COLO668 (cell line): ENCODE results near the gene MEGF11.

ENCODE experiments used
- DNase-seq: peaks from one replicate; lab custom pipeline; 2025; ENCODE audit not compliant: unreplicated experiment; lab: John Stamatoyannopoulos, UW

Gene MEGF11

DNA sequence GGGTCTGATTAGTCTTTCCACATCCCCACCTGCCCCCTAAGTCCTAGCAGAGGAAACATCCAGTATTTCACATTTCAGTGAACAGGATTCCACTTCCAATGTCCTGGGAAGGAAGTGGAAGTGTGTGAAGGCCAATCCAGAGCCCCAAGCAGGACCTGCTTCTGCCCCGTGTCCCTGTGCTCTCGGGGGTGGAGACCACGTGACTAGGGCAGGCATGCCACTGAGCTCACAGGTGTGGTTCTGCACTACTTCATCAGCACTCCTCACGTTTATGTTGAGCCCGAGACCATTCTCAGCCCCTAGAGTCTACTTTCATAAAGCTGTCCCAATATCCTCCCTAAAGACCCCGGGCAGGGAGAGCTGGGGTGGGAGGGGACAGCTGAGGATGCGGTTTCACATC lies 299.9 kb downstream of the MEGF11 start:
- DNase-seq, result no peak

DNA sequence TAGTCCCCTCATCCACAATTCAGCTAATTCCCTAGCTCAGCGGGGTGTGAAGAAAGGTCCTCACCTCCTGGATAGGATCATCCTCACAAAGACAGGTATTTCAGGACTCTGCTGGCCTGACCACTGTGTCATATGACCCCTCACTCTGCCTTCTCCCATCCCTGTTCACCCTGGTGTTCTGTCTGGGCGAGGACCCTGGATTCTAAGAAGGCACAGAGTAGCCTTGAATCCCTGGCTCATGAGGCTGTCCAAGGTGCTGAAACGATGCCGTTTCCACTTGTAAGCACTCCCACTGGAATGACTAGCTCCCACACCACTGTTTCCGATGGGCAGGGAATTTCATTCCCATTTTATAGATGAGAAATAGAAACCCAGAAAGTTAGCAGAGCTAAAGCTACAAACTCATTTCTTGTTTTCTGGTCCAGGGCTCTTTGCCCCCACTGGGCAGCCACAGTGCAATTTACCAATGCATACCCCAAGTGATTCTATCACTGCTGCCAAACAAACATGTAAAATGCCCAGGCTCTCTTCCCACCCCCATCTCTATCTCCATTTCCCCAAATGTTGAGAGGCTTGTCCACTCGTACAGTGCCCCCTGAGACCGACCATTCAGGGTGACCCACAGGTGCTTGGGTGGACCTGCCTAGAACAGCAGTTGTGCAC lies 301.0 kb downstream of the MEGF11 start:
- DNase-seq, result no peak

DNA sequence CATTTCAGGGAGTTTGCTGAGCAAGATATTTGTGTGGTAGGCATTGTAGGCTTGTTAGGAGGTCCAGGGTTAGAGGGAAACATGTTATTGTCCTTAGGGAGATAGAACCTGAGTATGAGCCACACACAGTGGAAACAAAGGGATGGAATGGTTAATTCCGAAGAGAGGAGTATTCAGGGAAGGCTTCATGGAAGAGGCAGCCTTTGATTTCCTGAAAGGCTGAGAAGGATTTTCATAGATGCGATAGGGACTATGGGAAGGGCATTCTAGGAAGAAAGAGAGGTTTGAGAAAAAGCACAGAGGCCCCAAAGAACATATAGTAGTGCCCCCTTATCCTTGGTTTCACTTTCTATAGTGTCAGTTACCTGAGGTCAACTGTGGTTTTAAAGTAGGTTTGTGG lies 302.5 kb downstream of the MEGF11 start:
- no peak for DNase-seq

DNA sequence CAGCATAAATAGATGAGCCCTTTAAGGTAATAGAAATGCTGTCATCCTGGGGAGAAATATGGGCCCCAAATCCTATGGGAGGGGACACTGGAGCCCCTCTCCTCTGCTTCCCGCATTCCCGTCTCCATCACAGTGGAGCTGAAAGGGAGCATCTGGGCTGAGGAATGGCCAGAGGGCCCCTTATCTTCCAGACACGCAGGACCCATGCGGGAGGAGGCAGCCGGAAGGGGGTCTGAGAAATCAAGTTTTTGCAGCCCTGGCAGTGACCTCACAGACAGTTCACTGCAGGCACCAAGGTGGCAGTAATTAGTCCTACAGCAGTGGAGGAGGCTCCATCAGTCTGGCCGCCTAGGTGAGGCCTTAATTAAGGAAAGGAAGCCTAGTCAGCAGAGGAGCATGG lies 304.1 kb downstream of the MEGF11 start:
- DNase-seq, result no peak

DNA sequence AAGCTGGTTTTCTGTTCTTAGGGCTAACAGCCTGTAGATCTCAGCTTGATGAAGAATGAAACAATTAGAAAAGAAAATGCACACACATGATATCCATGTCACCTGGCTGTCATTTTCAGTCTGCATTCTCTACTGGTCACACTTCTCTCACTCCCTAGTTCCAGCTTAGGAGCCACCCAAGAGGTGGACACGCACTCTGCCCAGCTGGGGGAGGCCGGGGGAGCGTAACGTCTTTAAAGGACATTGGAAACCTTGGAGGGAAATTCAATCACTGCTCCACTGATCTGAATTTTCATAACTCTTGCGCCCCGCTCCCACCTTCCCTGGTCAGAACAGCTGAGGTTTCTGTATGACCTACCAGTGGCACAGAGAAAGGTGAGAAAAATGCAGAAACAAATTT lies 304.5 kb downstream of the MEGF11 start:
- no peak for DNase-seq

DNA sequence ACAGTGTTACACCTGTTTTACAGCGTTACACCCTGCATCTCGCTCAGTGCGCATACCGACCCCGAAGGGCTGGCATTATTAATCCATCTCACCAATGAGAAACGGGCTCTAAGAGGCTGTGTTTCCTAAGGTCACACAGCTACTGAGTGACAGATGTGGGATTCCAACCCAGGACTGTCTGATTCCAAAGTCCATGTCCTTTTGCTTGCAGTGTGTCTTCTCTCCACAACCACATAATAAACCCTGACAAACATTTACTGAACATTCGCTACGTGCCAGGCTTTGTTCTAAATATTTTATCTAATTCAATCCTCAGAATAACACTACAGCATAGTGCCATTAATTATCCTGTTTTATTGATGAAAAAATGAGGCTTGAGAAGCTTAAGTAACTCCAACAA lies 305.2 kb downstream of the MEGF11 start:
- no peak for DNase-seq

DNA sequence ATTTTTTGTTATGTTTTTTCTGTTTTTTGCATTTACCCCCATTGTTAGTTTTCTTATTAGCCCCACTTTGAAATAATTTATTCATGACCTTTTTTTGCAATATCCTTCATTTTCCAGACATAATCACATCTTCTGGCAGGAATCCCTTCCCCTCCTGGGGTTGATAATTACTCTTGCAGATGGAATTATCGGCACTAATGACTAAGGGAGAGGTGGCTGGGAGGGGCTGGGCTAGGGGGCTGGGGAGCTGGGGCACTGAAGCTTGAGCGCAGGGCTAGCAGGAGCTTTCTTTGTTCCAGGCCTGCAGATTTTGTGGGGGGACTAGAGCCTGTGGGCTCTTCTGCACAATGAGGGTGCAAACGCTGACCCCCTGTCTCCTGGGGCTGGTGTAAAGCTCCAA lies 306.5 kb downstream of the MEGF11 start:
- DNase-seq, result no peak

DNA sequence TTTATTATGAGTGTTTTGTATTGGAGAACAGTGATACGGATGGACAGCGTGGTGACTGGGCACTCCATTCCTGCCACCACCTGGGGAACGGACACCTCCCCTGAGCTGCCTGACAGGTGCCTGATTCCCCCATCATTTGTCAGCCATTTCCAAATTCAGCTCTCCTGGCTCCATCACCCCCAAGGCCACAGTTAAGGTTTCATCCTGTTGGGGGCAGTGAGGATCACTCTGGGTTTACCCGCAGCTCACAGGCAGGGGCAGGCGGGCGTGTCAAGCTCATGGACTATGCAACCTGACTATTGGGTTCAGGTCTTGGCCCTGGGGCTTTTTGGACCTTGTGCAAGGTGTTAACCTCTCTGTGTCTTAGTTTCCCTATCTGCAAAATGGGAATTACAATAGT lies 307.9 kb downstream of the MEGF11 start:
- no peak for DNase-seq

DNA sequence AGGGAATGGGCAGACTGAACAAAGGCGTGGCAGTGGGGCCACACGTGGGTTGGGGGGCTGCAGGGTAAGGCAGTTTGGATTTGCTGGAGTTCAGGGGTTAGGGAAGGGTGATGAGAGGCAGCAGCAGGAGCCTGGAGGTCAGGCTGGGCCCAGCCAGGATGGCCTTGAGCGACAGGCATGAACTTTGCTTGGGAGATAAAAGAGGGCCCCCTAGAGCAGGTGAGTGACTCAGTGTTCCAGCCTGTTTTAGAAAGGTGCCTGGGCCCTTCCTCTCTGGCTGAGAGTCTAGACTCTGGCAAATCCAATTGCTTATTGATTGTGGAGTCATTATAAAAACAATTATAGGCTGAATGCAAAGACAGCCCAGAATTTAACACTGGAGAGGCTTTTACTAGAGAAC lies 309.1 kb downstream of the MEGF11 start:
- DNase-seq, result no peak

DNA sequence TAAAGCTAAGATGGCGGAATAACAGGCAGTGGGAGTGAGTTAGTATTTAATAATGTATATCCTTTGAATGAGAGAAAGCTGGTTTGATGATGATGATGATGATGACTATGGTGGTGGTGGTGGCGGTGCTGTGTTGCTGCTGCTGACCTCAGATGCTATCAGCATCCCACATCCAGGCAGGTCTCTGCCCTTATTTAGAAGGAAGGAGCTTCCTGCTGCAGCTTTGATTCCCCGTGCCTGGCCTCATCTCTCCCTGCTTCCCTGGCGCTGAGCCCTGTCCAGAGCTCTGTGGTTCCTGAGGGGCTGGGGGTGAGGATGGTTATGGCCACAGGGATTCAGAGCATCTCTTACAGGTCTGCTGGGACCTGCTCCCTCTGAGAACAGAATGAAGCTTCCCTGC lies 311.1 kb downstream of the MEGF11 start:
- no peak for DNase-seq

DNA sequence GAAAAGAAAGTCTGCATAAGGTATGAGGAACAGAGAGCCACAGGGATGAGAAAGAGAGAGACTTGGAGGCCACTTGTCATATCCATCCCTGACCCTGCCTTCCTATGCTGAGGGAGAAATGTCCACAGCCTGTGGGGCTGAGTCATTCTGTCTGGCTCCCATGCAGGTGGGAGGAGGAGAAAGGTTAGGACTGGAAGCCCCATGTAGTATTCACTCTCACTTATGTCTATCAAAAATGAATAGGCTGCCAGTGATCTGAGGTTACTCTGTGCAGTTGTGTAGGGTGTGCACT lies 313.0 kb downstream of the MEGF11 start:
- peak; percentile 55 for DNase-seq

DNA sequence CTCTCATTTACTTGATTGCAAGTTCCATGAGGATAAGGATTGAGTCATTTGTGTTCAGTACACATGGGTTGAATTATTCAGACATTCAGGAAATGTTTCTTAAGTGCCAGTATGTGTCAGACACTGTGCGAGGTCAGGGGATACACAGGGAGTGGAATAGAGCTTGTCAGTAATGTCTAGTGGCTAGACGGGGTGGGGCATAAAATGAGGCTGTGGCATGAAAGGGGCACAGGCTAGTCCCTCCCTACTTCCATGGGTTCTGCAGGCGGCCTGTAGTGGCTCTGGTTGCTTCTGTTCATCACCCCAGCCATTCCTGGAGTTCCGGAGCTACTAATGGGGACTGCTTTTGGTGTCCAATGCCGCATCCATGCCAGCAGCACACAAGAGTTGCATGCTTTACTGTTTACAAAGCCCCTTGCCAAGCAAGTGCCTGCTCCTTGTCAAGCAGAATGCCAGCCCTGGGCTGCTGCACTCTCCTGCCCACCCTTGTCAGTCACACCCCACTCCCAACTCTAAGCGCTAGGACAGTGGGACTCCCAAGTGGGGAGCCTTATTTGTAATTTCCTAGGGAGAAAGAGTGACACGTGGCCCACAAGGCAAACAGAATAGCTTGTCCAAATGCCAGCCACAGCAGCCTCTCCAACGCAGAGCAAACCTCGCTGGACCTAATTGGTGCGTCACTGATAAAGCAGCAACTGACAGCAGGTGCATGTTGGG lies 313.5 kb downstream of the MEGF11 start:
- DNase-seq, result peak; percentile 39

DNA sequence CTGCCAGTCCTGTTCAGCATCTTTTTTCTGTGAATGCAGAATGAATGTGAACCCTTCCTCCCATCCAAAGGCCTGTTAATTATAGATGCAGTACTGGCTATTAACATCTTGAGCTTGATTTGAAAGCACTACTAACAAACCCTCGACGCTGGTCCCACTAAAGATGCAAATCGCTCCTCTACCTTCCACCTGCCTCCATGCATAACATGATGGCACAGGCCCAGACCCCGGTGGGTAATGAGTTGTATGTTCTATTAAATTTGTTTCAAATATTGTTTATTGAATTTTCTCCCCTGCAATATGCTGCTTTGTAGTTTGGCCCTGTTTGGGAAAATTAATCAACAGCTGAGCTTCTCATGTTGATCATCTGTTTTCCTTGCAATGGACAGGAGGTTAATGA lies 314.9 kb downstream of the MEGF11 start:
- DNase-seq, result no peak

DNA sequence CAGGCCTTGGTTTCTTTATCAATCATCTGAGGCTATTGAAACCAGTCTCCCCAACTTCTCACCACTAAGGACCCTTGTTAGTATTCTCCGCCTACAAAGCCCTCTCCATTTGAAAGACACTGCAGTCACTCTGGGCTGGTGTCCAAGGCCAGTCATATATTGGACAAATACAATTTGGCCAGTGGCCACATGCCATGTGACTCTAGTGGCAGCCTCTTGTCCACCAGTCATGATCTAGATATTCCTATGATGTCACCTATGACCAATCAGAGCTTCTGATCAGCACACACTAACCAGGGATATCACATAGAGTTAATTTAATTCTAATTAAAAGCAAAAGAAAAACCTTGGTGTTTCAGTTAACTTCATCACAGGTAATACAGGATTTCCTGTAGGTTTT lies 316.1 kb downstream of the MEGF11 start:
- no peak for DNase-seq

DNA sequence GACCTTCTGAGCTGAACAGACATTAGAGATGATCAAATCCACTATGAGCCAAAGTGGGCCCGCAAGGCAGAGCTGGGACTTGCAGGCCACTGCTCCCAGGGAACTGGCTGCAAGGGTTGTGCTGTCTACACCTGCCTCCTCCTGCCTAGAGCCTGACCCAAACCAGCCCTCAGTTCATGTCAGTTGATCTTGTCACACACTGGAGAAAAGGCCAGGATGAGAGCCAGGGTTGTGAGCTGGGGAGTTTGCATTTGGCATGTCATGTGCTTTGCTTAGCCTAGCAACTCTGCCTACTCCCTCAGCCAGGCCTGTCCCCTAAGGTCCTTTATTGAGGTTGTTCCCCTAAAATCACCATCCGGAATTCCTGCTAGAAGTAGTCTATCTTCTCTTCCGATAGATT lies 316.5 kb downstream of the MEGF11 start:
- no peak for DNase-seq

DNA sequence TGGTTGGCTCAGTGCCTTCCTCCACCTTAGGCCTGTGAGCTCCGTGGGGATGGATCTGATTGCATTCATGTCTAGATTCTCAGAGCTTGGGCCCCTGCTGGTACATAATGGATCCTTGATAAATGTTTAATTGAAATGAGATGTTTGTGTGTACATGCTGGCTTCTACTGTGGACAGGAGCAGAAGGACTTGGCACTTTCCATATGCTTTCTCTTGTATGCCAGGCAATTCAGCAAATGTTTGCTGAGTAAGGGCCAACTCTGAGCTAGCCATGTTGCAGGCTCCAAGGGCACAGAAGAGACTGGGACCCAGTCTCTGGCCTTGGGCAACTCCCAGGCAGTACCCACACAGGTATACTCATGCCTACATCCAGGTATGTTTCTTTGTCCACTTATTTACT lies 317.3 kb downstream of the MEGF11 start:
- DNase-seq, result no peak

DNA sequence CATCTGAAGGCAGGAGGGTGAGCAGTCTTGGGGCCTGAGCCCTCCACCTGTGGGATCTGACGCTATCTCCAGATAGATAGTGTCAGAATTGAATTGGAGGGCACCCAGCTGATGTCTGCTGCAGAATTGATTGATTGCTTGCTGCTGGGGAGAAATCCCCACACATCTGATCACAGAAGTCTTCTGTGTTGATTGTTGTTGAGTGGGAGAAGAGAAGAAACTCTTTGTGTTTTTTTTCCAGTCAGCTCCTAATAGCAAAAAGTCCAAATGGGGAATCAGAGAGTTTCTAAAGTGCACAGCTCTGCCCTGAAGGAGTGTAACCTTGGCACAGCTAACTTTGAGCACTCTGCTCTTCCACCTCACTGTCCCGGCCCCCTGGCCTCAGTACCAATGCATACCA lies 318.2 kb downstream of the MEGF11 start:
- no peak for DNase-seq

DNA sequence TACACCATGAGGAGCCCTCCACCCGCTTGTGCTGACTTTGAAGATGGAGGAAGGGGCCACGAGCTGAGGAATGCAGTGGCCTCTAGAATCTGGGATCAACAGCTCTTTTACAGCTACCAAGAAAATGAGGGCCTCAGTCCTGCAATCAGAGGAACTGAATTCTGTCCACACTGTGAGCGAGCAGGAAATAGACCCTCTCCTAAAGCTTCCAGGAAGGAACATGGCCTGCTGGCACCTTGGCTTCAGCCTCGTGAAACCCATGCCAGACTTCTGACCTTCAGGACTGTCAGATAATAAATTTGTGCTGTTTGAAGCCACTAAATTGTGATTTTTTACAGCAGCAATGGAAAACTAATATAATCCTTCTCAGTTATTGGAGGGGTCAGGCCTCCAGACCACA lies 322.3 kb downstream of the MEGF11 start:
- no peak for DNase-seq

DNA sequence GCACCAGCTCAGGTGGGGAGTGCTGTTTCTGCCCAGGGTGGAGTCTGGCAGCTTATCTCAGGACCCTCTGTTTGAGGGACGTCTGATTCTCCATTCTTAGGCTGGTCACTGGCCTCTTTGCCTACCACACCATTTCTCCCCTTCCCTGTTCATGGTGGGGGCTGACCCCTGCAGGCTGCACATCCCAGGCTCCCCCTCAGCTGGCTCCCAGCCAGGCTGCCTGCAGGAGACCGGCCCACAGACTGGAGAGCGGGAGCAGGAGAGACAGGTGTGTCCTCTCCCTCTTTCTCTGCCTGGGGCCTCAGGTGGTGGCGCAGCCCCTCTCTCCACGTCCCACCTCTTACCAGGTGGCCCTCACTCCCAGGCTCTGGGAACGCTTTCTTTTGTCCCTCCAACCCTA lies 323.4 kb downstream of the MEGF11 start:
- DNase-seq, result peak; percentile 91

DNA sequence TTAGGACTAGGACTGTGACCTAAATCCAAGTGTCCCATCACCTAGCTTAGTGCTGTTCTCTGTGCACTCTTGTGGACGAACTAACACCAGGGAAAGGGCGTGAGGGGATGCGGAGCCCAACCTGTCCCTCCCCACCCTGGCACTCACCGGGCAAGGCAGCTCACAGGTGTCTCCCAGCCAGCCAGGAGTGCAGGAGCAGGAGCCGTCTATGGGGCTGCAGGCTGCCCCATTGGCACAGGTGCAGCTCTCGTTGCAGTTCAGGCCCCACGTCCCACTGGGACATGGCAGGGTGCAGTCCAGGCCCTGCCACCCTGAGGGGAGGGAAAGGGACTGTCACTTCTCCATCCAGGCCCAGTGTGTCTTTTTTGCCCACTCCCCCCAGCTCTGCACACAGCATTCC lies 324.0 kb downstream of the MEGF11 start:
- no peak for DNase-seq

DNA sequence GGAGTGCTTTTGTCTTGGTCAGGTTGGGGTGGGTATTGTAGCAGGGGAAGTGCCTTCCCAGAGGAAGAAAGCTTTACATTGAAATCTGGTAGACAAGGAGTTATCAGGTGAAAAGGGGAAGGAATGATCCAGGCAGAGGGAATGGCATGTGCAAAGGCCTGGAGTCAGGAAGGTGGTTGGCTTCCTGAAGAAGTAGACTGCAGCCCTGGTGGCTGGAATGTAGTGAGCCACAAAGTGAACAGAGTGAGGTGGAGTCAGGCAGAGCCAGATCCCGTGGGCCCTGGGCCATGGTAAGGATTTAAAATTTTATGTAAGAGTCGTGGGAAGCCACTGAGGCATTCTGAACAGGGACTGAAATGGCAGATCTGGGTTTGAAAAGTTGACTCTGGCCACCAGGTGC lies 326.0 kb downstream of the MEGF11 start:
- DNase-seq, result no peak

DNA sequence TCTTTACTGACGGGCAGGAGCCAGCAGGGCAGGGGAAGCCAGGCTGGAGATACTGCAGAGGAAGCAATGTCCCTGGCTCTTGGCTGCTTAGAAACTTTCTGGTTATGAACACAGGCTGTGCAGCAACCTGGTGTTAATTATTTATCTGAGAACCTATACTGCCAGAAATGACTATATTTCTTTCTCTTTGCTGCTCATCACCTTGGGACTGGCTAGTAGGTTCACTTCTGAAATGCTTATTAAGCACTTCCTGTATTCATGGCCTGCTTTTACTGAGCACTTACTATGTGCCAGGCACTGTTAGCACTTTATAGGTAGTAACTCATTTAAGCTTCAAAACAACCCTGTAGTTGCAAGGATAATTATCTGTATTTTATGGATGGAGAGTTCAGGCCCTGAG lies 326.7 kb downstream of the MEGF11 start:
- DNase-seq, result no peak

DNA sequence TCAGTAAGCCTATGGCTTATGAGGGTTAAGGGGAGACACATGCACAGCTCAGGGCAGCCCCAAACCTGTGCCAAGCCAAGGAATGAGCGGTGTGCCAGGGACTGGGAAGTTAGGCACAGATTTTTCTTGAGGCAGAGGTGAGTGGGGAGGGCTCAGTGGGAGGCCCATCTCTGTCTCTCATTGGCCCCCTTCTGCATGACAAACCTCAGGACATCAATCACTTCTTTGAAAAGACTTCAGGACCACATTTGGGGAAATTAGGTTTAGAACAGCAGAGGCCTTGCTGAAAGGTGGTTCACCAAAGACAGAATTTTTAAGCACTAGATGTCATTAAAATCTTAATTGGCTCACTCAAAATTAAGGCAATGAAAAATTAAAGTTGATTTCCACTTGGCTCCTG lies 327.1 kb downstream of the MEGF11 start:
- DNase-seq, result no peak
